Progenitor cell of endocrine pancreas (in vitro differentiated cells): Measurements from ENCODE around the gene SNCAIP. TPM values are rescaled to one million over a fixed set of nuclear protein-coding genes. Genes with fewer than 3 reads are reported as not detected.
A peak's percentile ranks its signal among the peaks of the same experiment; 100 is the strongest.

Experiments used
- DNase-seq: peaks from one replicate; pipeline ENCODE4 v3.0.0; 2021; ENCODE audit warnings: low spot score; ENCODE audit not compliant: unreplicated experiment
- H3K27ac Mint-ChIP-seq: 2 replicates; pipeline ENCODE4 v1.8.0; 2021; ENCODE audit warnings: mild to moderate bottlenecking, moderate library complexity, mixed read lengths
- H3K27me3 Mint-ChIP-seq: 2 replicates; pipeline ENCODE4 v1.8.0; 2021; ENCODE audit warnings: mixed read lengths
- H3K36me3 Mint-ChIP-seq: 2 replicates; pipeline ENCODE4 v1.8.0; 2022; ENCODE audit warnings: mixed read lengths; ENCODE audit not compliant: insufficient read depth
- H3K4me1 Mint-ChIP-seq: 2 replicates; pipeline ENCODE4 v1.8.0; 2021; ENCODE audit warnings: low read depth, mixed read lengths
- H3K4me3 Mint-ChIP-seq: 2 replicates; pipeline ENCODE4 v1.8.0; 2021; ENCODE audit warnings: low read depth, mild to moderate bottlenecking, moderate library complexity, mixed read lengths
- H3K9me3 Mint-ChIP-seq: 2 replicates; pipeline ENCODE4 v1.8.0; 2021; ENCODE audit warnings: low read depth, mixed read lengths
- CTCF ChIP-seq: fragments of 200-600 bp; sonication (generic); IDR thresholded peaks from one replicate; pipeline ENCODE4 v1.5.0; 2021; ENCODE audit warnings: antibody characterized with exemption, mild to moderate bottlenecking; ENCODE audit not compliant: unreplicated experiment
- total RNA-seq: library from RNA; stranded (reverse); gene quantifications from 2 replicates; pipeline ENCODE4 v1.2.1, GENCODE V29; 2021

Gene SNCAIP
- total RNA-seq, 1 donor from 2014 or later = 13.7 TPM

- no peaks in the 10 kb centered on the region for H3K4me1 Mint-ChIP-seq
- H3K36me3 Mint-ChIP-seq = peaks cover 4% of the 10 kb centered on the region
- H3K4me3 Mint-ChIP-seq = no peak overlapping the region
- no peak overlapping the region for H3K27ac Mint-ChIP-seq
- peak; percentile 58 for TF ChIP-seq CTCF
- no peaks in the 10 kb centered on the region for H3K9me3 Mint-ChIP-seq
- H3K27me3 Mint-ChIP-seq = no peaks in the 10 kb centered on the region
- DNase-seq = no peak
These were observed 146.3 kb downstream of the SNCAIP start for GRCh38 chr5:122458278-122458872.

- no peak overlapping the region for H3K27ac Mint-ChIP-seq
- no peaks in the 10 kb centered on the region for H3K4me1 Mint-ChIP-seq
- H3K36me3 Mint-ChIP-seq = peaks cover 4% of the 10 kb centered on the region
- no peak overlapping the region for H3K4me3 Mint-ChIP-seq
- TF ChIP-seq CTCF = no peak
- no peak for DNase-seq
- H3K27me3 Mint-ChIP-seq = no peaks in the 10 kb centered on the region
- no peaks in the 10 kb centered on the region for H3K9me3 Mint-ChIP-seq
These were observed 150.4 kb downstream of the SNCAIP start for GRCh38 chr5:122462486-122462885.

- Mint-ChIP-seq H3K27ac (no peak overlapping the region), H3K9me3 (peaks cover 4% of the 10 kb centered on the region), H3K27me3 (no peaks in the 10 kb centered on the region), H3K4me1 (no peaks in the 10 kb centered on the region), H3K4me3 (no peak overlapping the region), H3K36me3 (peaks cover 6% of the 10 kb centered on the region)
- TF ChIP-seq CTCF = no peak
- no peak for DNase-seq
These were observed 151.2 kb downstream of the SNCAIP start for GRCh38 chr5:122463221-122463620.

GRCh38 chr5:122464191-122464590 lies 152.2 kb downstream of the SNCAIP start:
- TF ChIP-seq CTCF = no peak

GRCh38 chr5:122465031-122465577 lies 153.1 kb downstream of the SNCAIP start:
- no peak overlapping the region for H3K27ac Mint-ChIP-seq
- H3K4me3 Mint-ChIP-seq = no peak overlapping the region
- H3K36me3 Mint-ChIP-seq = peaks cover 5% of the 10 kb centered on the region
- peaks cover 4% of the 10 kb centered on the region for H3K9me3 Mint-ChIP-seq
- no peaks in the 10 kb centered on the region for H3K27me3 Mint-ChIP-seq
- DNase-seq = no peak
- H3K4me1 Mint-ChIP-seq = peaks cover 2% of the 10 kb centered on the region
- no peak for TF ChIP-seq CTCF

More at GRCh38 chr5:122464191-122464590, 152.2 kb downstream of the SNCAIP start:
- no peak for DNase-seq
- H3K36me3 Mint-ChIP-seq = peaks cover 5% of the 10 kb centered on the region
- H3K4me3 Mint-ChIP-seq = no peak overlapping the region
- H3K27me3 Mint-ChIP-seq = no peaks in the 10 kb centered on the region
- H3K4me1 Mint-ChIP-seq = no peaks in the 10 kb centered on the region
- H3K9me3 Mint-ChIP-seq = peaks cover 4% of the 10 kb centered on the region
- H3K27ac Mint-ChIP-seq = no peak overlapping the region
